ENCODE measurements around the gene PTGES3L. TPM values are rescaled to one million over a fixed set of nuclear protein-coding genes. Genes with fewer than 3 reads are reported as not detected.

Gene PTGES3L
- total and polyA plus RNA-seq, 2 of the 13 experiments (the other 11 are each of a cell fraction or from before 2014, with no cell fraction given): 1.2 to 2.9 TPM

DNA sequence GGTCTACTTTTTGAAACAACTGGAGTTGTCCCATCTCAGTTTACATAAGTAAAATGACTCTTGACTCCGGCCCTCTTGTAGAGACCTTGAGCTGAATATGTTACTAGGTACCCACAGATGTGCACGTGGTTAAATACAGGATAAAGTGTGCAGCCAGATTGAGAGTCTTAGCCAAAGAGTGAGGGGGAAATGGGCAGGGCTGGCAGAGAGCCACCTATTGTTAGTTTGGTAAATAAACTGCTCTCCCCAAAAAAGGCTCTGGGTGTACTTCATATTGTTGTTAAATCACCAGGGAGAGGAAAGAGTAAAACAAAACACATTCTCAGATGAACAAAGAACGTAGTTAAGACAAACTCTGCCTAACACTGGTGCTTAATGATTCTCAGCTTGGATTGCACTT lies 59.0 kb downstream of the PTGES3L start (continued):
- TF ChIP-seq EZH2 (conservative IDR thresholded peaks at IDR 0.05; ENCODE audit: low read depth, low read length) (no peak), CBX2 (IDR thresholded peaks at IDR 0.05; ENCODE audit: low read depth, low read length) (no peak), CBX2 (CRISPR knock-in tag; IDR thresholded peaks at IDR 0.05; ENCODE audit: low read depth) (no peak), TMF1 (CRISPR knock-in tag; IDR thresholded peaks at IDR 0.05; ENCODE audit: low read depth) (no peak), TOE1 (CRISPR knock-in tag; IDR thresholded peaks at IDR 0.05) (no peak), ZFP82 (CRISPR knock-in tag; IDR thresholded peaks at IDR 0.05; ENCODE audit: borderline replicate concordance) (no peak), MIER3 (CRISPR knock-in tag; IDR thresholded peaks at IDR 0.05; ENCODE audit: borderline replicate concordance) (no peak), KLF11 (CRISPR knock-in tag; IDR thresholded peaks at IDR 0.05) (no peak), SMC3 (IDR thresholded peaks at IDR 0.05; ENCODE audit: low read length) (no peak), AHR (CRISPR knock-in tag; IDR thresholded peaks at IDR 0.05) (no peak), ZSCAN21 (CRISPR knock-in tag; IDR thresholded peaks at IDR 0.05; ENCODE audit: borderline replicate concordance) (no peak), ZNF788 (CRISPR knock-in tag; IDR thresholded peaks at IDR 0.05; ENCODE audit: borderline replicate concordance) (no peak), ZNF143 (CRISPR knock-in tag; IDR thresholded peaks at IDR 0.05) (no peak)
- TF ChIP-seq, protein P1, sequence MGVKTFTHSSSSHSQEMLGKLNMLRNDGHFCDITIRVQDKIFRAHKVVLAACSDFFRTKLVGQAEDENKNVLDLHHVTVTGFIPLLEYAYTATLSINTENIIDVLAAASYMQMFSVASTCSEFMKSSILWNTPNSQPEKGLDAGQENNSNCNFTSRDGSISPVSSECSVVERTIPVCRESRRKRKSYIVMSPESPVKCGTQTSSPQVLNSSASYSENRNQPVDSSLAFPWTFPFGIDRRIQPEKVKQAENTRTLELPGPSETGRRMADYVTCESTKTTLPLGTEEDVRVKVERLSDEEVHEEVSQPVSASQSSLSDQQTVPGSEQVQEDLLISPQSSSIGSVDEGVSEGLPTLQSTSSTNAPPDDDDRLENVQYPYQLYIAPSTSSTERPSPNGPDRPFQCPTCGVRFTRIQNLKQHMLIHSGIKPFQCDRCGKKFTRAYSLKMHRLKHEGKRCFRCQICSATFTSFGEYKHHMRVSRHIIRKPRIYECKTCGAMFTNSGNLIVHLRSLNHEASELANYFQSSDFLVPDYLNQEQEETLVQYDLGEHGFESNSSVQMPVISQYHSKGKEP (CRISPR knock-in tag; IDR thresholded peaks at IDR 0.05): no peak
- TF ChIP-seq, protein P2, sequence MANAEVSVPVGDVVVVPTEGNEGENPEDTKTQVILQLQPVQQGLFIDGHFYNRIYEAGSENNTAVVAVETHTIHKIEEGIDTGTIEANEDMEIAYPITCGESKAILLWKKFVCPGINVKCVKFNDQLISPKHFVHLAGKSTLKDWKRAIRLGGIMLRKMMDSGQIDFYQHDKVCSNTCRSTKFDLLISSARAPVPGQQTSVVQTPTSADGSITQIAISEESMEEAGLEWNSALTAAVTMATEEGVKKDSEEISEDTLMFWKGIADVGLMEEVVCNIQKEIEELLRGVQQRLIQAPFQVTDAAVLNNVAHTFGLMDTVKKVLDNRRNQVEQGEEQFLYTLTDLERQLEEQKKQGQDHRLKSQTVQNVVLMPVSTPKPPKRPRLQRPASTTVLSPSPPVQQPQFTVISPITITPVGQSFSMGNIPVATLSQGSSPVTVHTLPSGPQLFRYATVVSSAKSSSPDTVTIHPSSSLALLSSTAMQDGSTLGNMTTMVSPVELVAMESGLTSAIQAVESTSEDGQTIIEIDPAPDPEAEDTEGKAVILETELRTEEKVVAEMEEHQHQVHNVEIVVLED (CRISPR knock-in tag; IDR thresholded peaks at IDR 0.05; ENCODE audit: borderline replicate concordance): no peak
- TF ChIP-seq, protein P3, sequence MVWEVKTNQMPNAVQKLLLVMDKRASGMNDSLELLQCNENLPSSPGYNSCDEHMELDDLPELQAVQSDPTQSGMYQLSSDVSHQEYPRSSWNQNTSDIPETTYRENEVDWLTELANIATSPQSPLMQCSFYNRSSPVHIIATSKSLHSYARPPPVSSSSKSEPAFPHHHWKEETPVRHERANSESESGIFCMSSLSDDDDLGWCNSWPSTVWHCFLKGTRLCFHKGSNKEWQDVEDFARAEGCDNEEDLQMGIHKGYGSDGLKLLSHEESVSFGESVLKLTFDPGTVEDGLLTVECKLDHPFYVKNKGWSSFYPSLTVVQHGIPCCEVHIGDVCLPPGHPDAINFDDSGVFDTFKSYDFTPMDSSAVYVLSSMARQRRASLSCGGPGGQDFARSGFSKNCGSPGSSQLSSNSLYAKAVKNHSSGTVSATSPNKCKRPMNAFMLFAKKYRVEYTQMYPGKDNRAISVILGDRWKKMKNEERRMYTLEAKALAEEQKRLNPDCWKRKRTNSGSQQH (CRISPR knock-in tag; IDR thresholded peaks at IDR 0.05; ENCODE audit: low read depth): no peak
- TF ChIP-seq, protein P4, sequence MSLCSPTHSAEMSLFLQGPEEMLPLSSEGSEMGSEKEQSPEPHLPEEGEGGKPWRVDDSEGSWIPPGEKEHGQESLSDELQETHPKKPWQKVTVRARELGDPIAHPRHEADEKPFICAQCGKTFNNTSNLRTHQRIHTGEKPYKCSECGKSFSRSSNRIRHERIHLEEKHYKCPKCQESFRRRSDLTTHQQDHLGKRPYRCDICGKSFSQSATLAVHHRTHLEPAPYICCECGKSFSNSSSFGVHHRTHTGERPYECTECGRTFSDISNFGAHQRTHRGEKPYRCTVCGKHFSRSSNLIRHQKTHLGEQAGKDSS (CRISPR knock-in tag; IDR thresholded peaks at IDR 0.05; ENCODE audit: borderline replicate concordance, low read depth): no peak
- TF ChIP-seq, protein P5, sequence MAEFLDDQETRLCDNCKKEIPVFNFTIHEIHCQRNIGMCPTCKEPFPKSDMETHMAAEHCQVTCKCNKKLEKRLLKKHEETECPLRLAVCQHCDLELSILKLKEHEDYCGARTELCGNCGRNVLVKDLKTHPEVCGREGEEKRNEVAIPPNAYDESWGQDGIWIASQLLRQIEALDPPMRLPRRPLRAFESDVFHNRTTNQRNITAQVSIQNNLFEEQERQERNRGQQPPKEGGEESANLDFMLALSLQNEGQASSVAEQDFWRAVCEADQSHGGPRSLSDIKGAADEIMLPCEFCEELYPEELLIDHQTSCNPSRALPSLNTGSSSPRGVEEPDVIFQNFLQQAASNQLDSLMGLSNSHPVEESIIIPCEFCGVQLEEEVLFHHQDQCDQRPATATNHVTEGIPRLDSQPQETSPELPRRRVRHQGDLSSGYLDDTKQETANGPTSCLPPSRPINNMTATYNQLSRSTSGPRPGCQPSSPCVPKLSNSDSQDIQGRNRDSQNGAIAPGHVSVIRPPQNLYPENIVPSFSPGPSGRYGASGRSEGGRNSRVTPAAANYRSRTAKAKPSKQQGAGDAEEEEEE (CRISPR knock-in tag; IDR thresholded peaks at IDR 0.05; ENCODE audit: borderline replicate concordance): no peak
- TF ChIP-seq, protein P6, sequence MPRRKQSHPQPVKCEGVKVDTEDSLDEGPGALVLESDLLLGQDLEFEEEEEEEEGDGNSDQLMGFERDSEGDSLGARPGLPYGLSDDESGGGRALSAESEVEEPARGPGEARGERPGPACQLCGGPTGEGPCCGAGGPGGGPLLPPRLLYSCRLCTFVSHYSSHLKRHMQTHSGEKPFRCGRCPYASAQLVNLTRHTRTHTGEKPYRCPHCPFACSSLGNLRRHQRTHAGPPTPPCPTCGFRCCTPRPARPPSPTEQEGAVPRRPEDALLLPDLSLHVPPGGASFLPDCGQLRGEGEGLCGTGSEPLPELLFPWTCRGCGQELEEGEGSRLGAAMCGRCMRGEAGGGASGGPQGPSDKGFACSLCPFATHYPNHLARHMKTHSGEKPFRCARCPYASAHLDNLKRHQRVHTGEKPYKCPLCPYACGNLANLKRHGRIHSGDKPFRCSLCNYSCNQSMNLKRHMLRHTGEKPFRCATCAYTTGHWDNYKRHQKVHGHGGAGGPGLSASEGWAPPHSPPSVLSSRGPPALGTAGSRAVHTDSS (CRISPR knock-in tag; conservative IDR thresholded peaks at IDR 0.05): no peak

Measured in HepG2 (cell line).